ENCODE measurements around the gene CCDC117. TPM values are rescaled to one million over a fixed set of nuclear protein-coding genes. Genes with fewer than 3 reads are reported as not detected.

The CCDC117 gene
- total and polyA plus RNA-seq, 4 donors, result 8.1 to 24.0 (median 16.2) TPM

- Histone ChIP-seq H3K36me3 (ENCODE audit: control insufficient read depth in 4 of 4, insufficient read depth in 3 of 4, low read depth in 1 of 4, low read length in 3 of 4) (peaks cover 7 to 32% (median 25%) of the 10 kb centered on the region in 4 donors), H3K9ac (ENCODE audit: low read depth in 1 of 2, low read length in 2 of 2) (no peak overlapping the region), H3K27ac (ENCODE audit: low read depth in 1 of 2, low read length in 2 of 2) (no peak overlapping the region), H3K9me3 (ENCODE audit: control insufficient read depth in 4 of 4, low read length in 3 of 4) (no peaks in the 10 kb centered on the region), H3K27me3 (ENCODE audit: control insufficient read depth in 4 of 4, insufficient read depth in 4 of 4, low read length in 3 of 4) (no peaks in the 10 kb centered on the region), H3K4me3 (ENCODE audit: low read depth in 1 of 3, low read length in 3 of 3) (no peak overlapping the region), H3K4me1 (ENCODE audit: control insufficient read depth in 4 of 4, insufficient read depth in 4 of 4, low read length in 3 of 4) (peaks cover 3 to 13% (median 9%) of the 10 kb centered on the region in 4 donors)
- TF ChIP-seq FOXA2 (IDR thresholded peaks at IDR 0.05) (no peak), ATF3 (IDR thresholded peaks at IDR 0.05) (no peak), TAF1 (conservative IDR thresholded peaks at IDR 0.05) (no peak), RAD21 (IDR thresholded peaks at IDR 0.05) (no peak), MAX (IDR thresholded peaks at IDR 0.05) (no peak), REST (IDR thresholded peaks at IDR 0.05) (no peak), NR2F2 (IDR thresholded peaks at IDR 0.05) (no peak), GABPA (IDR thresholded peaks at IDR 0.05 in 1 of 2, conservative IDR thresholded peaks at IDR 0.05 in 1 of 2) (no peak), HNF4A (conservative IDR thresholded peaks at IDR 0.05) (no peak), EGR1 (IDR thresholded peaks at IDR 0.05; ENCODE audit: low read depth in 2 of 2) (no peak), FOXA1 (IDR thresholded peaks at IDR 0.05) (no peak), CTCF (IDR thresholded peaks at IDR 0.05; ENCODE audit: low read depth, low read length, missing input control) (no peak), JUND (IDR thresholded peaks at IDR 0.05) (no peak), ZBTB33 (IDR thresholded peaks at IDR 0.05) (no peak), HNF4G (IDR thresholded peaks at IDR 0.05) (no peak), RXRA (IDR thresholded peaks at IDR 0.05) (no peak), YY1 (IDR thresholded peaks at IDR 0.05) (no peak), SP1 (IDR thresholded peaks at IDR 0.05) (no peak)
- 86% methylated on average over 3 of the region's 3 CpGs for WGBS
- no peak for DNase-seq (ENCODE audit: low spot score)
Measured at GRCh38 chr22:28788601-28789000, 16.1 kb downstream of the CCDC117 start.

All from liver (tissue), 9 donors.